HG03432 (cell line): ENCODE results near the gene PTPRD.
"Not testable (repeated sequence)": the region's sequence is repeated elsewhere in the genome, so short reads cannot be mapped to it uniquely, and the experiment has no call there.

Experiments
- ATAC-seq: cut with Tn5 transposase; IDR thresholded peaks from one replicate; pipeline ENCODE4 v1.9.1; 2021; ENCODE audit warnings: mild to moderate bottlenecking, moderate library complexity; ENCODE audit not compliant: unreplicated experiment

PTPRD gene

DNA sequence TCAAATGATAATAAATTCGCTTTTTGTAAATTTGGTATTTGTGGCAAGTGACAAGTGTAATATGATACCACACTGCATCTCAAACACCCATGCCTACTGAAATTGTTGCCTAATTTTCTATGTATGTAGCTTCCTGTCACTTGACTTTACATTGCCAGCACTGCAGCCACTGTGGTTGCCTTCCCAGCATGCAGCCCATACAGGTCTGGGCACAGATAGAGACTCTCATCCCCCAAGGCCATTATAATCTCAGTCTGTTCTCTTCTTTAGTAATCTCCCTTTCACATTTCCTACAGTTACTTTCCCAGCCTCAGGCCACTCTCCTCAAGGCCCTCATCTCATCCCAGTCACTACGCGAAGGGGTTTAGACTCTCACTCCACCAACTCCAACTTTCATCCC lies 1200.6 kb downstream of the PTPRD start:
- ATAC-seq: no peak

DNA sequence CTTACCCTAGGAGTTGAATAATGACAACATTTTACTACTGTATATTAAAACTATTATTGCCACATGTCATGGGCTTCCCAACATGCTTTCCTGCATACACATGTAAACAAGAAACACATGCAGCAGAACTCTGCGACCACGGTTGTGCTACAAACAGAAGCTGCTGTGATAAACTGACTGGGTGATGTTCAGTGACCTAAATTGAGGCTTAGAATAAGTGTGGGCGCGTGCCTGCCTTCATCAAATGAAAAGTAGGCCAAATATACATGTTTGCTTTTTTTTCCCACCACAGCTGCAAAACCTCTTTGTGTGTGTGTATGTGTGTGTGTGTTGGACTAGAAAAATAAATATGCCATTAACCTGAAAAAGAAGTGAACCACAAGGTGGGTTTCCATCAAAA lies 1202.1 kb downstream of the PTPRD start:
- ATAC-seq: no peak

DNA sequence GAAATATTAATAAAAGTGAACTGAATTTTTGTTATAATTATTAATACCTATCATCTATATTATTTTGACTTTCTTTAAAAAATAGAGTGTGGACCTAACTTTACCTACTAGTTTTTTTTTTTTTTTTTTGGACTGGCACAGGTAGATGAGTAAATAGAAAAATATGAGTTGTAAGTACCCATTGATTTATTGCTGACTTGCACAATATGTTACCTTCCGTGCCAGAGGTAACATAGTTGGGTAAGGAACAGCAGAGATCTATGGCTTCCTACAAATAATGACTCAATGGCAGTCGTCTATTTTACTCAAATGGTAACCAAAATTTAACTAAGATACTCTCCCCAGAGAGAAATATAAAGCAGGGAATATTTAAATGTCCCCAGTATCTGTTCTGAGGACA lies 1212.8 kb downstream of the PTPRD start:
- ATAC-seq: no peak

GRCh38 chr9:9396518-9396917 lies 1216.3 kb downstream of the PTPRD start:
- ATAC-seq: no peak

- no peak for ATAC-seq
These were observed 1217.3 kb downstream of the PTPRD start for GRCh38 chr9:9395539-9395938.

DNA sequence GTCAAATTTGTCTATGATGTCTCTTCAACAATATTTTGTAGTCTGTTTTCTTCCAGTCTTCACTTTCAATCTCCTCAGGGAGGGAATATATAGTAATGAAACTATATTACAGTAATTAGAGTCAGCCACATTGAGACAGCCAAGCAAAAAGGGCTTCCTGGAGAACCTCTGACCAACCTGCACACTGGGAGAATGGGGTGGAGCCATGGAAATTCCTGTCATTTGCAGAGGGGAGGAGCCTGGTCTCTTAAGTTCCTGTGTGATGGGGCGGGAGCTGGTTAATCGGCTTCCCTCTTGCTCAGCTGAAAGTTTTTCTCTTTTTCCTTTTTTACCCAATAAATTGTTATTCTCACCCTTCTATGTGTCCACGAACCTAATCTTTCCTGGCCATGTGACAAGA lies 1220.0 kb downstream of the PTPRD start:
- no peak for ATAC-seq

DNA sequence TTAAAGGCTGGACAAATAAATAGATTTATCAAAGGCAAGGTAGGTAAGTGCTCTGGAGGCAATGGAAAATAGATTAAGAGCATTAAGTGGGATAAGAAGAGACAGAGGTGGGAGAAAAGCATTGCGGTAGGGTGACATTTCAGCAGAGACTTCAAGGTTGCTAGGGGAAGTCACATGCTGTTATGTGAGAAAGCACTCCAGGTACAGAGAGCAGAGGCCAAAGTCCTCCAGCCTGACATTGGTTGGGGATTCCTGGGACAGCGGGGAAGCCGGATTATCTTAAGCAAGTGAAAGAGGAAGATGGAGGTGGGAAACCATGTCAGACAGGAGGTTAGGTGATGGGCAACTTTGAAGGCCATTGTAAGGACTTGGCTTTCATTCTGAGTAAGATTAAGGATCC lies 1222.9 kb downstream of the PTPRD start:
- no peak for ATAC-seq

DNA sequence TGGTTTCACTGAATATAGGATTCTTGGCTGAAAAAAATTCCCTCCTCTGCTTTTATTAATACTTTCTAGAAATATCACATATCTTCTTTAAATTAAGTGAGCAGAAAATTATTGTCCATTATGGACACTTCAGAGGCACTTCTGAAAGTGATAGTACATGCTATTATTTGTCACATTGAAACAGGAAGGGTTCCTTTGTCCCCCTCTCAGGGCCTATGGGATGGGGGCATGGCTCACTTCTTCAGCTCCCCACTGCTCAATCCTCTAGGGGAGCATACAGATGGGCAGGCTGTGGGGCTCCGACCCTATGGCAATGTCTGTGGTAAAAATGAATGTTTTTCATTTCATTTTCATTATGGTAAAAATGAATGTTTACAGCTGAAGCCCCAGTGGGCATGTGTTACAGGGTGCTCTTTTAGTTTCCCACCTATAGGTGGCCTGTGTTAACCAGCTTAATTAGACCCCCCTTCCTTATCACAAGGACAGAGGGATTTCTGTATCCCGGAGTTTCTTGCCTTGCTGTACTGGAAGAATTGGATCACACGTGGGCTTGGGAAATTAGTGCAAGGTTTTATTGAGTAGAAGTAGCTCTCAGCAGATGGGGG lies 1225.2 kb downstream of the PTPRD start:
- peak; percentile 82 for ATAC-seq

GRCh38 chr9:9362332-9362731 lies 1250.5 kb downstream of the PTPRD start:
- ATAC-seq: no peak

DNA sequence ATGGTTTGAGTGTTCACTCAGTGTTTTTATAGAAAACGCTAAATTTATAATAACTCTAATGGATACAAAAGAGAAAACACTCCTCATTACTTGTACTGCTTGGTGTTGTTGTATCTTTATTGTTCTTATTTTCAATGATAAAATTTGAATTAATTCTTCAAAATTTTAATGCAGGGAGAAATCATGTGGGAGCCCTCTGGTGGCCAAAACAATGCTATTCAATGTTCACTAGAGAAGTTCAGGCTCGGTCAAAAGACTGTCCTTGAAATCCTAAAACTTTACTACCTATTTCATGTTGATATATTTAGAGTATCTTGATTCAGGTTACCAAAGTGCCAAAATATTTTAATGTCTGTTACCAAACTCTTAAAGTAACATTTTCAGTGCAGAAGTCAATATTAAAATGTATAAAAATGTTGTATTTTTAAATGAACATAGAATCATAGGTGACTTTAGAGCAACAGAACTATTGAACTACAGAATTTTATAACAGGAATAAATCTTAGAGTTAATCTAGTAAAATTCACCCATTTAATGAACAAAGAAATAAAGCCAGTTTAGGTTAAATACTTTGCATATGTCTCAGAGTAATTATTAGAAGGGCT lies 1259.8 kb downstream of the PTPRD start:
- no peak for ATAC-seq

- no peak for ATAC-seq
These were observed 1271.6 kb downstream of the PTPRD start for GRCh38 chr9:9341203-9341602.

DNA sequence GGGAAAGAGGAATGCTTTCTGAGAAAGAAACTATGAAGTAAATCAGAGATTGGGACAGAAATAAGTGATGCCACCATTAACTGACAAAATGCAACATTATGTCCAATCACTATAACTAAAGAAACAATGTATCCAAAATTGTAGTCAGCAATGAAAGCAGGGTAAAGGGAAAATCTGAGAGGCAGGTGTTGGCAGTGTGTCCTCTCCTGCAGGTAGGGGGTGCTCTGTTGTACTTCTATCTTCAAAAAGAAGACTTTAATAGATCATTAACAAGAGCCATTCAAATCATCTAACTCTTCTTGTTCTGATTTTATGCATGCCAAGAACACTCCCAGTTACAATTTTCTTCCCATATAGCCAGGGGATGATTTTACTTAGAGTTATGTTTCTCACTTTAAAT lies 1275.7 kb downstream of the PTPRD start:
- ATAC-seq: no peak

DNA sequence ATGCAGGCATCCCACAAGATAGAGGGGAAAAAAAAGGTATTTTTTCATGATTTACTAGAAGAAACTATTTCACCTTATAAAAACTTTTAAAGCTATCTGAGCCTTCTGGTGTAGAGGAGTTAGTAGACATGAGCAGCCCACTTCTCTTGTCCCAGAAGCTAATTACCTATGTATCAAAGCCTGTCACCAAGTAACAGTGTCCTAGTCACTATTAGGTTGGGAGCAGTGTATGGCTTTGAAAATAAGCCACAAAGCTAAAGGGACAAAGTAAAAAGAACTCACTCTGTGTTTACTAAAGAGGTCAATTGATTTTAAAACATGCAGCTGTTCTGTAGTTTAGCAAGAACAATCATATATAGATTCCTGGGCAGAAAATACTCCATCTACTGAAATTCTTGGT lies 1286.1 kb downstream of the PTPRD start:
- ATAC-seq: no peak

- ATAC-seq: no peak
These were observed 1293.8 kb downstream of the PTPRD start for GRCh38 chr9:9319007-9319406.

GRCh38 chr9:9310743-9311142 lies 1302.1 kb downstream of the PTPRD start:
- ATAC-seq: not testable (repeated sequence)

DNA sequence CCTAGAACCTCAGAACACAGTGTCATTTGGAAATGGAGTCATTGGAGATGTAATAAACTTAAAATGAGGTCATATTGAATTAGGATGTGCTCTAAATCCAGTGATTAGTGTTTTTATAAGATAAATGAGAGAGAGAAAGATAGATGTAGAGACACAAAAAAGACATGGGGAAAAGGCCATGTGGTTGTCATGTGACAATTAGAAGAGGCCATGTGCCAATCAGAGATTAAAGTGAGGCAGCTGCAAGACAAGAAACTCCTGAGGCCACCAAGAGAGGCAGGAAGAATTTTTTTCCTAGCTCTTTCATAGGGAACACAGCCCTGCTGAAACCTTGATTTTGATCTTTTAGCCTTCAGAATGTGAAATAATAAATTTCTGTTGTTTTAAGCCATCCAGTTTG lies 1307.2 kb downstream of the PTPRD start:
- ATAC-seq: no peak

- ATAC-seq: no peak
These were observed 1313.7 kb downstream of the PTPRD start for GRCh38 chr9:9299134-9299533.

DNA sequence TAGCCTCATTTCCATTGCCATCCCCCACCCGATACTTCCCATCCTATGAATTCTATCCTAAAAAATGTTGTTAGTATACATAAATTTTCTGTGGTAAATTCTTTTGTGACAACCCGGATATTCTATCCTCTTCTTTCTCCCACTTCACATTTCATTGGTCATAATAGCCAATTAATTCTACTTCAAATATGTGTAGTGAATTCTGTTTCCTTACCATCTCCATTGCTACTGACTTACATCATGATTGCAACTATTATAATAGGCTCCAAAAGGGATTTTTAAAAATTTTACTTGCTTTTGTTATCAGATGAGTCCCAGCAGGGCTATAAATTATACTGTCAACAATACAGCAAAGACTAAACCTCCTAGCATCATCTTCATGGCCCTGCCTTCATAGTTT lies 1326.8 kb downstream of the PTPRD start:
- no peak for ATAC-seq

- no peak for ATAC-seq
These were observed 1328.6 kb downstream of the PTPRD start for GRCh38 chr9:9284201-9284600.

DNA sequence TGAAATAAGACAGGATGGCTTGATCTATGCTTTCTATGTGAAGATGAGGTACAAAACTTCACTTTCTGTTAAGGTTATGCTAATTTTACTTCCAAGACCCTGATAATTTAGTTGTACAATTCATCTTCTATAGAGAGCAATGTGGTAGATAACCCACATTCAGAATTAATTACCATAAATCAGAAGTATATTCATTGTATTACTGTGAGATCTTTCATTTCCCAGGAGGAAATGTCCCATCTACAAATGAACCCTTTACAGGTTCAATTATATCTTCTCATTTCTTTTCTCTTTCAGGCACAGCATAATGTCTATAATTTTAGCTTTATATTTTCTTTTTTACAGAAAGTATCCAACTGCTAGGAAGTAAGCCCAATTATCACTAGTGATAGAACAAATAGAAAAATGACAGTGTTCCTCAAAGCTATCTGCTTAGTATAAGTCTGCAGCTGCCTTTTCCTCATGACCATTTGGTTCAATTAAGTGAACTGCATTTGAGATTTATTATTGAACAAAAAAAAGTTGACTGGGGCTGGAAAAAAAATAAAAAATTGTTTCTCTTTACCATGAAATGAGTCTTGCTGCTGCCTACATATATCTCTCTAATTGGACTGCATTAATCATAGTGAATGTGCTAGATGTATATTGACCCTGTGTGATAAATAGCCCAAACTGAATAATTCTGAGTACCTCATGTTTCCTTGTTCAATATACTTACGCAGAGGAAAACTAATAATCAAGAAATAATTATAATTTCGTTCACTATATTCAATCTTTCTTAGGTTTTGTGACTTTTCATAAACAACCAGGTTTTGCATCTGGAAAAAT lies 1329.4 kb downstream of the PTPRD start:
- no peak for ATAC-seq

DNA sequence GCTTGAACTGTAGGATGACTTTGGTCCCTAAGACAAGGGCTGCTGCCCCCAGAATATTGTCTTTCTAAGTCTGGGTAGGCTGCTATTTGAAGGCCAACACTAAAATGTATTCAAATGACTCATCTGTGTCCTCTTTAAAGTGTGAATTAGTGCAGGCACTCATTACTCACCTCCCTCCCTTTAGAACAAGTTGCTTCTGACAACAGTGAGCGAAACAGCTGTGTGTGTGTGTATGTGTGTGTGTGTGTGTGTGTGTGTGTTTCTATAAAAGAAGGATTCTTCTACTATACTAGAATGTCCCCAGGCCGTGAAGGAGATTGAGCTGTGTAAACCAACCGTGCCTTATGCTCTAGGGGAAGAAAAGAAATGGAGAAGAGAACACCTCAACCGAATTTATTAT lies 1337.2 kb downstream of the PTPRD start:
- no peak for ATAC-seq

DNA sequence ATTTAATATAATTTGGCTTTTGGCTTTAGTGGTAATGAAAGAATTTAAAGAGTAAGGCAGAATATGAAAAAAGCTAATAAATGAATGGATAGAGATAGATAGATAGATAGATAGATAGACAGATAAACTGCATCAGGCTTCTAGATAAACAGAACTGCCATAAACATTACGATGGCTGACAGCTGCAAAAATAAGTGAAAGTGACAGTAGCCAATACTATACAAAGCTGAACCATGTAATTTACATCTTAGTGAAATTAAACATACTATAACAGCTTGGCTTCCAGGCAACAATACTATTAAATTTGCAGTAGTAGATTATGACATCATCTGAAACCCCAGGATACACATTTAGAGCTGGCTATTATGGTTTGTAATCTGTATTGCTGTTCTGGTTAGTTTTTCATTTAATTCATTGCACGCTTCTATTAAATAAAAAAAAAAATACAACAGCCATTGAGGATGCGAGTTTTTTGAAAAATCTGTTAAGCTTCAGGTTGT lies 1354.8 kb downstream of the PTPRD start:
- no peak for ATAC-seq
